Loucy (cell line): ENCODE results near the gene CYP8B1.

Source experiments
- H2AFZ ChIP-seq: fragments of 200-600 bp; sonication (generic); 2 replicates; pipeline ENCODE4 v1.6.0; 2016; ENCODE audit warnings: antibody characterized with exemption, mild to moderate bottlenecking, low read length, moderate library complexity
- H3F3A ChIP-seq: fragments of 200-600 bp; 2 replicates; pipeline ENCODE4 v1.6.0; 2016; ENCODE audit warnings: antibody characterized with exemption, low read depth, mild to moderate bottlenecking
- H3K27me3 ChIP-seq: fragments of 200-600 bp; sonication (generic); 2 replicates; pipeline ENCODE4 v1.6.1; 2014; ENCODE audit warnings: low read length, mild to moderate bottlenecking; ENCODE audit not compliant: insufficient read depth, poor library complexity, severe bottlenecking
- H3K36me3 ChIP-seq: fragments of 200-600 bp; sonication (generic); 2 replicates; pipeline ENCODE4 v1.6.1; 2016; ENCODE audit warnings: low read length; ENCODE audit not compliant: insufficient read depth
- H3K4me1 ChIP-seq: fragments of 200-600 bp; sonication (generic); 2 replicates; pipeline ENCODE4 v1.5.1; 2014; ENCODE audit warnings: low read length, mild to moderate bottlenecking; ENCODE audit not compliant: insufficient read depth, poor library complexity, severe bottlenecking
- H3K4me2 ChIP-seq: fragments of 200-600 bp; sonication (generic); 2 replicates; pipeline ENCODE4 v1.6.0; 2014; ENCODE audit warnings: antibody characterized with exemption, low read length, low read depth, mild to moderate bottlenecking; ENCODE audit not compliant: poor library complexity, severe bottlenecking
- H3K4me3 ChIP-seq: fragments of 200-600 bp; sonication (generic); 2 replicates; pipeline ENCODE4 v1.5.1; 2014; ENCODE audit warnings: low read length, mild to moderate bottlenecking, mixed read lengths; ENCODE audit not compliant: poor library complexity, severe bottlenecking
- H3K79me2 ChIP-seq: fragments of 200-600 bp; sonication (generic); 2 replicates; pipeline ENCODE4 v1.6.1; 2014; ENCODE audit warnings: low read length; ENCODE audit not compliant: insufficient read depth
- H3K9ac ChIP-seq: fragments of 200-600 bp; sonication (generic); 2 replicates; pipeline ENCODE4 v1.6.0; 2014; ENCODE audit warnings: mild to moderate bottlenecking, low read depth, low read length, moderate library complexity; ENCODE audit not compliant: poor library complexity, severe bottlenecking
- H3K9me2 ChIP-seq: fragments of 200-600 bp; sonication (generic); replicated peaks from 2 replicates; pipeline ENCODE4 v1.6.1; 2016; ENCODE audit warnings: low read depth, low read length, mixed read lengths
- H3K9me3 ChIP-seq: fragments of 200-600 bp; sonication (generic); 2 replicates; pipeline ENCODE4 v1.6.1; 2014; ENCODE audit warnings: mild to moderate bottlenecking, antibody characterized with exemption, low read length, low read depth; ENCODE audit not compliant: insufficient read depth
- H4K20me1 ChIP-seq: fragments of 200-600 bp; sonication (generic); 2 replicates; pipeline ENCODE4 v1.6.0; 2014; ENCODE audit warnings: antibody characterized with exemption, low read length, mild to moderate bottlenecking; ENCODE audit not compliant: insufficient read depth, poor library complexity, severe bottlenecking
- CTCF ChIP-seq: fragments of 200-600 bp; sonication (generic); conservative IDR thresholded peaks from 2 replicates; pipeline ENCODE4 v1.5.1; 2014; ENCODE audit warnings: mild to moderate bottlenecking, antibody characterized with exemption, low read length
- EZH2phosphoT487 ChIP-seq: fragments of 200-600 bp; IDR thresholded peaks from 2 replicates; pipeline ENCODE4 v1.6.1; 2018; ENCODE audit warnings: antibody characterized with exemption, mild to moderate bottlenecking, moderate library complexity, borderline replicate concordance

The CYP8B1 gene

GRCh38 chr3:42830437-42831320 is 45.0 kb downstream of the CYP8B1 start:
- H3F3A ChIP-seq, result no peaks in the 10 kb centered on the region
- no peak overlapping the region for H3K4me3 ChIP-seq
- H3K27me3 ChIP-seq, result no peaks in the 10 kb centered on the region
- H3K9me2 ChIP-seq, result no peaks in the 10 kb centered on the region
- no peaks in the 10 kb centered on the region for H3K79me2 ChIP-seq
- TF ChIP-seq EZH2phosphoT487, result no peak
- TF ChIP-seq CTCF, result peak; percentile 69
- peak overlapping the region; percentile 79 for H2AFZ ChIP-seq
- no peak overlapping the region for H3K9ac ChIP-seq
- peaks cover 7% of the 10 kb centered on the region for H3K4me1 ChIP-seq
- no peaks in the 10 kb centered on the region for H4K20me1 ChIP-seq
- peak overlapping the region; percentile 15 for H3K4me2 ChIP-seq
- no peaks in the 10 kb centered on the region for H3K36me3 ChIP-seq
- H3K9me3 ChIP-seq, result no peaks in the 10 kb centered on the region

- Histone ChIP-seq H3K4me2 (no peak overlapping the region), H3K27me3 (no peaks in the 10 kb centered on the region), H3F3A (no peaks in the 10 kb centered on the region), H3K9ac (no peak overlapping the region), H2AFZ (0 out of 2 replicates have a peak overlapping the region, but pooled peaks have one; percentile 79), H3K4me1 (peaks cover 7% of the 10 kb centered on the region), H4K20me1 (no peaks in the 10 kb centered on the region), H3K9me2 (no peaks in the 10 kb centered on the region), H3K36me3 (no peaks in the 10 kb centered on the region), H3K9me3 (no peaks in the 10 kb centered on the region), H3K4me3 (no peak overlapping the region), H3K79me2 (no peaks in the 10 kb centered on the region)
- TF ChIP-seq EZH2phosphoT487, result no peak
- no peak for TF ChIP-seq CTCF
Observed at GRCh38 chr3:42829628-42830436, 45.8 kb downstream of the CYP8B1 start.

GRCh38 chr3:42829083-42829627 is 46.5 kb downstream of the CYP8B1 start:
- no peak overlapping the region for H2AFZ ChIP-seq
- no peaks in the 10 kb centered on the region for H3K79me2 ChIP-seq

More at GRCh38 chr3:42829083-42829627, 46.5 kb downstream of the CYP8B1 start:
- Histone ChIP-seq H3K27me3 (no peaks in the 10 kb centered on the region), H3K9ac (no peak overlapping the region), H3K36me3 (no peaks in the 10 kb centered on the region), H3K4me1 (peaks cover 7% of the 10 kb centered on the region), H3K4me2 (no peak overlapping the region), H3K9me3 (no peaks in the 10 kb centered on the region), H4K20me1 (no peaks in the 10 kb centered on the region), H3K4me3 (no peak overlapping the region), H3K9me2 (no peaks in the 10 kb centered on the region), H3F3A (no peaks in the 10 kb centered on the region)
- TF ChIP-seq EZH2phosphoT487, result no peak
- TF ChIP-seq CTCF, result no peak
